Astrocyte (in vitro differentiated cells and primary cell): ENCODE measurements around the gene ADAMTS8. TPM values are rescaled to one million over a fixed set of nuclear protein-coding genes. Genes with fewer than 3 reads are reported as not detected.

Experiments used
- DNase-seq: peaks from one replicate; pipeline ENCODE4 v3.0.0-alpha.2; 2010; ENCODE audit warnings: low read depth
- FAIRE-seq: peaks from 2 replicates; lab custom pipeline; 2011; peaks lifted over from hg19 to GRCh38; lab: Jason Lieb, UNC
- H2AFZ ChIP-seq: 2 replicates; pipeline ENCODE4 v1.6.0; 2012; ENCODE audit warnings: low read depth, low read length, inconsistent platforms
- H3K27ac ChIP-seq: 2 replicates; pipeline ENCODE4 v1.5.1; 2011; ENCODE audit warnings: low read depth, low read length, inconsistent platforms
- H3K27me3 ChIP-seq: 2 replicates; pipeline ENCODE4 v1.6.0; 2011; ENCODE audit warnings: low read length, inconsistent platforms; ENCODE audit not compliant: insufficient read depth
- H3K36me3 ChIP-seq: 2 replicates; pipeline ENCODE4 v1.5.1; 2011; ENCODE audit warnings: low read length, inconsistent platforms; ENCODE audit not compliant: insufficient read depth
- H3K4me1 ChIP-seq: 2 replicates; pipeline ENCODE4 v1.5.1; 2011; ENCODE audit warnings: low read length, inconsistent platforms; ENCODE audit not compliant: insufficient read depth
- H3K4me2 ChIP-seq: 2 replicates; pipeline ENCODE4 v1.6.0; 2012; ENCODE audit warnings: low read length, inconsistent platforms
- H3K4me3 ChIP-seq: 2 replicates; pipeline ENCODE4 v1.5.1; 2011; ENCODE audit warnings: low read depth, mild to moderate bottlenecking, low read length, inconsistent platforms; ENCODE audit not compliant: insufficient read depth
- H3K79me2 ChIP-seq: 2 replicates; pipeline ENCODE4 v1.6.0; 2012; ENCODE audit warnings: mild to moderate bottlenecking, low read length, inconsistent platforms; ENCODE audit not compliant: insufficient read depth
- H3K9ac ChIP-seq: 2 replicates; pipeline ENCODE4 v1.6.0; 2012; ENCODE audit warnings: mild to moderate bottlenecking, low read length, inconsistent platforms
- H3K9me3 ChIP-seq: 2 replicates; pipeline ENCODE4 v1.5.1; 2012; ENCODE audit warnings: low read depth, mild to moderate bottlenecking, low read length, inconsistent platforms; ENCODE audit not compliant: insufficient read depth
- H4K20me1 ChIP-seq: 2 replicates; pipeline ENCODE4 v1.6.0; 2012; ENCODE audit warnings: low read length, inconsistent platforms; ENCODE audit not compliant: insufficient read depth
- H3K27ac Mint-ChIP-seq: one replicate; pipeline ENCODE4 v1.8.0; 2021; ENCODE audit warnings: mild to moderate bottlenecking, mixed read lengths; ENCODE audit not compliant: unreplicated experiment
- H3K27me3 Mint-ChIP-seq: one replicate; pipeline ENCODE4 v1.8.0; 2021; ENCODE audit warnings: low read depth, mixed read lengths; ENCODE audit not compliant: unreplicated experiment
- H3K36me3 Mint-ChIP-seq: one replicate; pipeline ENCODE4 v1.8.0; 2021; ENCODE audit warnings: low read depth, mixed read lengths; ENCODE audit not compliant: unreplicated experiment
- H3K4me1 Mint-ChIP-seq: one replicate; pipeline ENCODE4 v1.8.0; 2021; ENCODE audit warnings: low read depth, mixed read lengths; ENCODE audit not compliant: unreplicated experiment
- H3K4me3 Mint-ChIP-seq: one replicate; pipeline ENCODE4 v1.8.0; 2021; ENCODE audit warnings: mild to moderate bottlenecking, moderate library complexity, mixed read lengths; ENCODE audit not compliant: unreplicated experiment
- H3K9me3 Mint-ChIP-seq: one replicate; pipeline ENCODE4 v1.8.0; 2021; ENCODE audit warnings: mild to moderate bottlenecking, mixed read lengths; ENCODE audit not compliant: unreplicated experiment
- CTCF ChIP-seq: IDR thresholded peaks from 2 replicates; pipeline ENCODE4 v1.5.1; 2011; ENCODE audit warnings: low read depth, mild to moderate bottlenecking, inconsistent platforms, low read length, moderate library complexity; ENCODE audit not compliant: insufficient read depth
- EZH2 ChIP-seq: IDR thresholded peaks from 2 replicates; pipeline ENCODE4 v1.6.1; 2012; ENCODE audit warnings: mild to moderate bottlenecking, low read length, inconsistent platforms; ENCODE audit not compliant: insufficient read depth
- total RNA-seq: library from RNA; stranded (reverse); gene quantifications from 2 replicates; pipeline ENCODE4 v1.2.1, GENCODE V29; 2021

The ADAMTS8 gene
- total RNA-seq, 1 donor from 2014 or later = 0.20 TPM

- no peaks in the 10 kb centered on the region for H3K9me3 Mint-ChIP-seq
- no peak overlapping the region for H3K4me2 ChIP-seq
- peaks cover 15% of the 10 kb centered on the region for H3K4me1 Mint-ChIP-seq
- peaks cover 42% of the 10 kb centered on the region for H3K4me1 ChIP-seq
- H3K27ac Mint-ChIP-seq = no peak overlapping the region
- no peaks in the 10 kb centered on the region for H3K27me3 ChIP-seq
- no peaks in the 10 kb centered on the region for H3K79me2 ChIP-seq
- peak; percentile 40 for DNase-seq
- H3K36me3 Mint-ChIP-seq = peaks cover 8% of the 10 kb centered on the region
- no peak overlapping the region for H3K27ac ChIP-seq
- TF ChIP-seq CTCF (no peak), EZH2 (no peak)
- H3K9ac ChIP-seq = no peak overlapping the region
- no peak overlapping the region for H3K4me3 ChIP-seq
- no peak for FAIRE-seq
- H3K36me3 ChIP-seq = no peaks in the 10 kb centered on the region
- no peaks in the 10 kb centered on the region for H4K20me1 ChIP-seq
- H3K9me3 ChIP-seq = no peaks in the 10 kb centered on the region
- H3K4me3 Mint-ChIP-seq = no peak overlapping the region
- no peak overlapping the region for H2AFZ ChIP-seq
- H3K27me3 Mint-ChIP-seq = peaks cover 19% of the 10 kb centered on the region
These were observed 47.1 kb upstream of the ADAMTS8 start for GRCh38 chr11:130475426-130476053.

GRCh38 chr11:130474637-130475400, 46.4 kb upstream of the ADAMTS8 start:
- peaks cover 34% of the 10 kb centered on the region for H3K4me1 ChIP-seq
- peaks cover 8% of the 10 kb centered on the region for H3K36me3 Mint-ChIP-seq
- FAIRE-seq (no peak), DNase-seq (no peak)
- H3K27me3 ChIP-seq = no peaks in the 10 kb centered on the region
- H3K4me2 ChIP-seq = no peak overlapping the region
- H3K27me3 Mint-ChIP-seq = peaks cover 19% of the 10 kb centered on the region
- no peak overlapping the region for H2AFZ ChIP-seq
- H3K79me2 ChIP-seq = no peaks in the 10 kb centered on the region
- no peaks in the 10 kb centered on the region for H3K9me3 ChIP-seq
- no peak for TF ChIP-seq EZH2
- no peak for TF ChIP-seq CTCF
- no peaks in the 10 kb centered on the region for H4K20me1 ChIP-seq
- H3K36me3 ChIP-seq = no peaks in the 10 kb centered on the region
- no peak overlapping the region for H3K4me3 ChIP-seq
- no peaks in the 10 kb centered on the region for H3K9me3 Mint-ChIP-seq
- H3K27ac Mint-ChIP-seq = no peak overlapping the region
- no peak overlapping the region for H3K9ac ChIP-seq
- H3K27ac ChIP-seq = no peak overlapping the region
- peaks cover 15% of the 10 kb centered on the region for H3K4me1 Mint-ChIP-seq
- H3K4me3 Mint-ChIP-seq = no peak overlapping the region
